ENCODE measurements around the gene FRMD8.
"Not testable (repeated sequence)": the region's sequence is repeated elsewhere in the genome, so short reads cannot be mapped to it uniquely, and the experiment has no call there.

Gene FRMD8

DNA sequence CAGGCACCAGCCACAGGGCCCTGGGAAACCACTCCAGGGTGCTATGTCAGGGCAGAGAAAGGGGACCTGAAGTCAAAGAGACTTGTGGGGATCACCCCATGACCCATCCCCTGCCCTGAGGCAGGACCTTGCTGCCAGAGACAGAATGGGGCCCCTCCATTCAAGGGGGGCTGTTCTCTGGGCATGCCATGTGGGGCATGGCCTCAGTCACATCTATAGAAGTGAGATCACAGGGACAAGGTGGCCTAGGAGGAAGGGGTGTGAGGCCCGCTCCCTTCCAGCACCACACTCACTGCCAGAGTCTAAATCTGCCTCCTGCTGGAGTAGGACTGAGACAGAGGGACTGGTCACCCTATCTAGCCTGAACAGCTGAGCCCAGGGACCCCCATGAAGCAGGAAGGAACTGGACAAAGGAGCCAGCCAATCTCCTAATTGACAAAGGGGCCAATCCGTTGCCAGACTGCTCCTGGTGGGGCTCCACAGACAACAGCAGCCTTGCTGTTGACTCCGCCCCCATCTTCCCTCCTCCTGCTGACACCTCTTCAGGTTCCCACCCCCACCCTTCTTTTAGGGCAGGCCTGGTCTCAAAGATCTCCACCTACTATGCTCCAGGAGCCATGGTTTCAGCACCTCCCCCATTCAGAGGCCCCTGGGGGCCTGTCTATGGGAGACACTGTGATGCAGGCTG lies 62.1 kb downstream of the FRMD8 start:
- H3K9ac ChIP-seq (ENCODE audit: low read length) = no peak overlapping the region

DNA sequence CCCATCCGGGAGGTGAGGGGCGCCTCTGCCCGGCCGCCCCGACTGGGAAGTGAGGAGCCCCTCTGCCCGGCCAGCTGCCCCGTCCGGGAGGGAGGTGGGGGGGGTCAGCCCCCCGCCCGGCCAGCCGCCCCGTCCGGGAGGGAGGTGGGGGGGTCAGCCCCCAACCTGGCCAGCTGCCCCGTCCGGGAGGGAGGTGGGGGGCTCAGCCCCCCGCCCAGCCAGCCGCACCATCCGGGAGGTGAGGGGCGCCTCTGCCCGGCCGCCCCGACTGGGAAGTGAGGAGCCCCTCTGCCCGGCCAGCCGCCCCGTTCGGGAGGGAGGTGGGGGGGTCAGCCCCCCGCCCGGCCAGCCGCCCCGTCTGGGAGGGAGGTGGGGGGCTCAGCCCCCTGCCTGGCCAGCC lies 64.9 kb downstream of the FRMD8 start:
- not testable (repeated sequence) for H3F3A ChIP-seq (ENCODE audit: insufficient read depth, low read length)

More for the DNA sequence above, 62.1 kb downstream of the FRMD8 start:
- TF ChIP-seq EZH2 (IDR thresholded peaks at IDR 0.05; ENCODE audit: borderline replicate concordance, low read length) (no peak), CTCF (IDR thresholded peaks at IDR 0.05; ENCODE audit: low read length) (no peak)
- Histone ChIP-seq H3K4me3 (ENCODE audit: low read depth, low read length, poor library complexity, severe bottlenecking) (no peak overlapping the region), H3K27me3 (ENCODE audit: insufficient read depth, low read length) (no peaks in the 10 kb centered on the region), H3K4me2 (ENCODE audit: low read length) (no peak overlapping the region), H4K20me1 (ENCODE audit: insufficient read depth, low read length) (no peaks in the 10 kb centered on the region), H3K27ac (ENCODE audit: low read depth, low read length, poor library complexity, severe bottlenecking) (peak overlapping the region; percentile 66), H3K4me1 (ENCODE audit: insufficient read depth, low read length, severe bottlenecking) (peaks cover 17% of the 10 kb centered on the region), H3K36me3 (ENCODE audit: insufficient read depth, low read length) (peaks cover 17% of the 10 kb centered on the region; the same call in 1 of the 2 replicates), H3K79me2 (ENCODE audit: insufficient read depth, low read length) (no peaks in the 10 kb centered on the region), H2AFZ (ENCODE audit: low read length) (no peak overlapping the region), H3F3A (ENCODE audit: insufficient read depth, low read length) (no peaks in the 10 kb centered on the region), H3K9me3 (ENCODE audit: low read length) (no peaks in the 10 kb centered on the region), H3K9me2 (ENCODE audit: low read depth, low read length) (no peaks in the 10 kb centered on the region)

DNA sequence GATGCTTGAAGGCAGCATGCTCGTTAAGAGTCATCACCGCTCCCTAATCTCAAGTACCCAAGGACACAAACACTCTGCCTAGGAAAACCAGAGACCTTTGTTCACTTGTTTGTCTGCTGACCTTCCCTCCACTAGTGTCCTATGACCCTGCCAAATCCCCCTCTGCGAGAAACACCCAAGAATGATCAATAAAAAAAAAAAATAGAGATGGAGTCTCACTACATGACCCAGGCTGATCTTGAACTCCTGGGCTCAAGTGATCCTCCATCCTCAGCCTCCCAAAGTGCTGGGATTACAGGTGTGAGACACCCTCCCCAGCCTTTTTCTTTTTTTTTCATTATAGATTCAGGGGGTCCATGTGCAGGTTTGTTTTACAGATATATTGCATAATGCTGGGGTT lies 65.8 kb downstream of the FRMD8 start:
- H3K4me2 ChIP-seq (ENCODE audit: low read length); H3K27ac ChIP-seq (ENCODE audit: low read depth, low read length, poor library complexity, severe bottlenecking); H3K9me2 ChIP-seq (ENCODE audit: low read depth, low read length); H3K9me3 ChIP-seq (ENCODE audit: low read length); H4K20me1 ChIP-seq (ENCODE audit: insufficient read depth, low read length); H3K9ac ChIP-seq (ENCODE audit: low read length); H3K36me3 ChIP-seq (ENCODE audit: insufficient read depth, low read length); H3K27me3 ChIP-seq (ENCODE audit: insufficient read depth, low read length); H3K79me2 ChIP-seq (ENCODE audit: insufficient read depth, low read length); H3F3A ChIP-seq (ENCODE audit: insufficient read depth, low read length); H2AFZ ChIP-seq (ENCODE audit: low read length); H3K4me3 ChIP-seq (ENCODE audit: low read depth, low read length, poor library complexity, severe bottlenecking): not testable (repeated sequence)
- peaks cover 26% of the 10 kb centered on the region for H3K4me1 ChIP-seq (ENCODE audit: insufficient read depth, low read length, severe bottlenecking)

More for the DNA sequence above, 64.9 kb downstream of the FRMD8 start:
- H3K9ac ChIP-seq (ENCODE audit: low read length); H3K27ac ChIP-seq (ENCODE audit: low read depth, low read length, poor library complexity, severe bottlenecking); H3K4me3 ChIP-seq (ENCODE audit: low read depth, low read length, poor library complexity, severe bottlenecking); H3K27me3 ChIP-seq (ENCODE audit: insufficient read depth, low read length); H3K4me2 ChIP-seq (ENCODE audit: low read length); H3K9me3 ChIP-seq (ENCODE audit: low read length); H3K36me3 ChIP-seq (ENCODE audit: insufficient read depth, low read length); H3K79me2 ChIP-seq (ENCODE audit: insufficient read depth, low read length); H2AFZ ChIP-seq (ENCODE audit: low read length); H4K20me1 ChIP-seq (ENCODE audit: insufficient read depth, low read length); H3K9me2 ChIP-seq (ENCODE audit: low read depth, low read length): not testable (repeated sequence)
- peaks cover 17% of the 10 kb centered on the region for H3K4me1 ChIP-seq (ENCODE audit: insufficient read depth, low read length, severe bottlenecking)

- no peak overlapping the region for H3K4me2 ChIP-seq (ENCODE audit: low read length)
- TF ChIP-seq CTCF (IDR thresholded peaks at IDR 0.05; ENCODE audit: low read length) = no peak
- H4K20me1 ChIP-seq (ENCODE audit: insufficient read depth, low read length) = no peaks in the 10 kb centered on the region
- H3K9me2 ChIP-seq (ENCODE audit: low read depth, low read length) = no peaks in the 10 kb centered on the region
- no peaks in the 10 kb centered on the region for H3K27me3 ChIP-seq (ENCODE audit: insufficient read depth, low read length)
- H3K9me3 ChIP-seq (ENCODE audit: low read length) = no peaks in the 10 kb centered on the region
- H3K36me3 ChIP-seq (ENCODE audit: insufficient read depth, low read length) = peaks cover 3% of the 10 kb centered on the region; the same call in 1 of the 2 replicates
- H3K79me2 ChIP-seq (ENCODE audit: insufficient read depth, low read length) = peaks cover 8% of the 10 kb centered on the region
- no peak overlapping the region for H3K9ac ChIP-seq (ENCODE audit: low read length)
- peaks cover 33% of the 10 kb centered on the region for H3K4me1 ChIP-seq (ENCODE audit: insufficient read depth, low read length, severe bottlenecking)
- no peak overlapping the region for H2AFZ ChIP-seq (ENCODE audit: low read length)
- H3K27ac ChIP-seq (ENCODE audit: low read depth, low read length, poor library complexity, severe bottlenecking) = no peak overlapping the region
- no peaks in the 10 kb centered on the region for H3F3A ChIP-seq (ENCODE audit: insufficient read depth, low read length)
- no peak overlapping the region for H3K4me3 ChIP-seq (ENCODE audit: low read depth, low read length, poor library complexity, severe bottlenecking)
These were observed 66.5 kb downstream of the FRMD8 start for GRCh38 chr11:65452806-65453490.

Measured in OCI-LY1 (cell line).